A549 (cell line): ENCODE results near the gene FUT3. TPM values are rescaled to one million over a fixed set of nuclear protein-coding genes. Genes with fewer than 3 reads are reported as not detected.

Experiments used
- ATAC-seq, 2 experiments: fragments of 200-7000 bp in 1 of 2; fragments of >200 bp in 1 of 2; cut with Nextera tagmentation in 1 of 2; cut with Tn5 transposase in 1 of 2; 3 replicates each; pipeline versions ENCODE4 v1.8.0 to v1.9.1; 2018 to 2020; ENCODE audit warnings: mild to moderate bottlenecking in 1 of 2, moderate library complexity in 1 of 2
- CTCF ChIA-PET: fragments of 300-600 bp; sonication (Branson Sonifier 250); formaldehyde crosslinking; extraction: SDS; loops from one replicate; lab custom pipeline; 2021; ENCODE audit warnings: antibody characterized with exemption, inconsistent platforms; lab: Yijun Ruan, JAX
- POLR2A ChIA-PET: fragments of 350-600 bp; formaldehyde crosslinking; extraction: SDS; loops from one replicate; lab custom pipeline; 2021; ENCODE audit warnings: antibody characterized with exemption, inconsistent platforms; lab: Yijun Ruan, JAX
- DNase-seq, 2 experiments: peaks; one replicate each; pipeline versions ENCODE4 v3.0.0 to v3.0.0-alpha.2; 2011 to 2016; ENCODE audit warnings: low read depth in 1 of 2, low spot score in 1 of 2
- FAIRE-seq: peaks from 2 replicates; lab custom pipeline; 2011; peaks lifted over from hg19 to GRCh38; lab: Jason Lieb, UNC
- H3K27ac ChIP-seq, 2 experiments: fragments of >200 bp; sonication (Bioruptor Twin); formaldehyde crosslinking; 3 replicates each; pipeline ENCODE4 v1.5.1; 2016 to 2017
- H3K4me1 ChIP-seq: fragments of >200 bp; sonication (Bioruptor Twin); formaldehyde crosslinking; 3 replicates; pipeline ENCODE4 v1.6.1; 2016
- H3K4me2 ChIP-seq: fragments of >200 bp; sonication (Bioruptor Twin); formaldehyde crosslinking; 3 replicates; pipeline ENCODE4 v1.6.1; 2016
- H3K4me3 ChIP-seq: fragments of >200 bp; sonication (Bioruptor Twin); formaldehyde crosslinking; 3 replicates; pipeline ENCODE4 v1.5.1; 2016
- H3K9me3 ChIP-seq: fragments of >200 bp; sonication (Bioruptor Twin); formaldehyde crosslinking; 3 replicates; pipeline ENCODE4 v1.6.1; 2016
- ATOH8 ChIP-seq: fragments of 250-450 bp; sonication (Bioruptor Pico); IDR thresholded peaks from 2 replicates; pipeline ENCODE4 v1.5.0; 2020; ENCODE audit warnings: low read depth, mild to moderate bottlenecking, moderate library complexity
- BCL3 ChIP-seq: fragments of >200 bp; sonication (Bioruptor Twin); formaldehyde crosslinking; IDR thresholded peaks from 3 replicates; pipeline ENCODE4 v1.6.1; 2016
- CEBPB ChIP-seq, 2 experiments: fragments of >200 bp in 1 of 2; sonication (Bioruptor Twin) in 1 of 2; formaldehyde crosslinking in 1 of 2; IDR thresholded peaks; 2 replicates each; pipeline ENCODE4 v1.6.1; 2012 to 2016
- EHF ChIP-seq: fragments of 250-450 bp; sonication (Bioruptor Pico); IDR thresholded peaks from 2 replicates; pipeline ENCODE4 v1.5.0; 2020; ENCODE audit warnings: mild to moderate bottlenecking
- EHMT2 ChIP-seq: fragments of 200-600 bp; sonication (generic); IDR thresholded peaks from 2 replicates; pipeline ENCODE4 v1.6.1; 2016; ENCODE audit warnings: antibody characterized with exemption, low read depth, mild to moderate bottlenecking, moderate library complexity
- ESRRA ChIP-seq: fragments of 150-350 bp; IDR thresholded peaks from 2 replicates; pipeline ENCODE4 v1.6.1; 2014; ENCODE audit warnings: mild to moderate bottlenecking, low read length, borderline replicate concordance
- FOSL2 ChIP-seq, 2 experiments: fragments of 450-650 bp in 1 of 2; fragments of >200 bp in 1 of 2; sonication (Bioruptor Twin) in 1 of 2; formaldehyde crosslinking; IDR thresholded peaks; 2 replicates each; pipeline versions ENCODE4 v1.5.0 to v1.6.1; 2016 to 2020; ENCODE audit warnings: mild to moderate bottlenecking in 1 of 2, moderate library complexity in 1 of 2
- FOXS1 ChIP-seq: fragments of 250-450 bp; sonication (Bioruptor Pico); IDR thresholded peaks from 2 replicates; pipeline ENCODE4 v1.5.0; 2020; ENCODE audit warnings: mild to moderate bottlenecking, moderate library complexity
- HOXB13 ChIP-seq: fragments of 250-450 bp; sonication (Bioruptor Pico); IDR thresholded peaks from 2 replicates; pipeline ENCODE4 v1.5.0; 2020; ENCODE audit warnings: low read depth, mild to moderate bottlenecking, moderate library complexity
- JUN ChIP-seq, 2 experiments: fragments of >200 bp; sonication (Bioruptor Twin); formaldehyde crosslinking; IDR thresholded peaks; 2 replicates in 1 of 2; 3 replicates in 1 of 2; pipeline ENCODE4 v1.6.1; 2016 to 2017
- JUNB ChIP-seq: fragments of >200 bp; sonication (Bioruptor Twin); formaldehyde crosslinking; IDR thresholded peaks from 2 replicates; pipeline ENCODE4 v1.6.1; 2016
- KDM1A ChIP-seq: fragments of 200-600 bp; sonication (generic); IDR thresholded peaks from 2 replicates; pipeline ENCODE4 v1.6.1; 2016; ENCODE audit warnings: low read depth, mild to moderate bottlenecking
- KDM5A ChIP-seq: fragments of 200-600 bp; sonication (generic); IDR thresholded peaks from 2 replicates; pipeline ENCODE4 v1.6.1; 2016; ENCODE audit warnings: antibody characterized with exemption, mild to moderate bottlenecking
- MYC ChIP-seq: IDR thresholded peaks from 2 replicates; pipeline ENCODE4 v1.6.1; 2012; ENCODE audit warnings: mild to moderate bottlenecking, inconsistent platforms, low read length, improper control_type of control experiment, borderline replicate concordance
- NPAS2 ChIP-seq: fragments of 250-450 bp; sonication (Bioruptor Pico); IDR thresholded peaks from 2 replicates; pipeline ENCODE4 v1.8.0; 2022; ENCODE audit warnings: mild to moderate bottlenecking, moderate library complexity, borderline replicate concordance
- PHF8 ChIP-seq: fragments of 200-600 bp; sonication (generic); IDR thresholded peaks from 2 replicates; pipeline ENCODE4 v1.6.1; 2016; ENCODE audit warnings: low read depth, mild to moderate bottlenecking, antibody characterized with exemption, moderate library complexity, borderline replicate concordance
- RARB ChIP-seq: fragments of 250-450 bp; sonication (Bioruptor Pico); IDR thresholded peaks from 2 replicates; pipeline ENCODE4 v1.8.0; 2021; ENCODE audit warnings: mild to moderate bottlenecking, moderate library complexity
- RCOR1 ChIP-seq: fragments of 150-350 bp; IDR thresholded peaks from 2 replicates; pipeline ENCODE4 v1.6.1; 2014; ENCODE audit warnings: antibody characterized with exemption, low read length, low read depth
- RFX5 ChIP-seq: fragments of 450-650 bp; IDR thresholded peaks from 2 replicates; pipeline ENCODE4 v1.7.1; 2014; ENCODE audit warnings: antibody characterized with exemption, mild to moderate bottlenecking, moderate library complexity
- SMC3 ChIP-seq: fragments of >200 bp; sonication (Bioruptor Twin); formaldehyde crosslinking; IDR thresholded peaks from 3 replicates; pipeline ENCODE4 v1.6.1; 2018; ENCODE audit warnings: inconsistent platforms
- USF2 ChIP-seq: fragments of 450-650 bp; IDR thresholded peaks from 2 replicates; pipeline ENCODE4 v1.6.1; 2014; ENCODE audit warnings: antibody characterized with exemption
- ZNF302 ChIP-seq: fragments of 250-450 bp; sonication (Bioruptor Pico); IDR thresholded peaks from 2 replicates; pipeline ENCODE4 v1.9.0; 2021; ENCODE audit warnings: inconsistent platforms, mild to moderate bottlenecking, moderate library complexity
- ZSCAN20 ChIP-seq: fragments of 250-450 bp; sonication (Bioruptor Pico); IDR thresholded peaks from 2 replicates; pipeline ENCODE4 v1.8.0; 2022; ENCODE audit warnings: mild to moderate bottlenecking, moderate library complexity
- WGBS: methylation state at CpG from one replicate; pipeline ENCODE4 v1.1.6; 2017; ENCODE audit errors: missing lambda C conversion rate; 5-methylcytosine and 5-hydroxymethylcytosine counted together
- polyA plus RNA-seq, 4 experiments: library from polyadenylated mRNA; depleted of rRNA in 3 of 4; stranded (reverse); fragments of >200 nt; fragmentation: RNase III in 1 of 4; extraction: RNeasy Plus Mini Kit Qiagen cat#74134 plus additional on column Dnase treatment in 1 of 4; gene quantifications; 2 replicates in 3 of 4; 3 replicates in 1 of 4; pipeline ENCODE4 v1.2.3, GENCODE V29; 2011 to 2017
- TF ChIP-seq, protein P1 (sequence below): IDR thresholded peaks from 2 replicates; pipeline ENCODE4 v1.6.1; 2012

FUT3 gene
- polyA plus RNA-seq, 2 of the 4 experiments (the other 2 are of a cell fraction), result 0.09 TPM

DNA sequence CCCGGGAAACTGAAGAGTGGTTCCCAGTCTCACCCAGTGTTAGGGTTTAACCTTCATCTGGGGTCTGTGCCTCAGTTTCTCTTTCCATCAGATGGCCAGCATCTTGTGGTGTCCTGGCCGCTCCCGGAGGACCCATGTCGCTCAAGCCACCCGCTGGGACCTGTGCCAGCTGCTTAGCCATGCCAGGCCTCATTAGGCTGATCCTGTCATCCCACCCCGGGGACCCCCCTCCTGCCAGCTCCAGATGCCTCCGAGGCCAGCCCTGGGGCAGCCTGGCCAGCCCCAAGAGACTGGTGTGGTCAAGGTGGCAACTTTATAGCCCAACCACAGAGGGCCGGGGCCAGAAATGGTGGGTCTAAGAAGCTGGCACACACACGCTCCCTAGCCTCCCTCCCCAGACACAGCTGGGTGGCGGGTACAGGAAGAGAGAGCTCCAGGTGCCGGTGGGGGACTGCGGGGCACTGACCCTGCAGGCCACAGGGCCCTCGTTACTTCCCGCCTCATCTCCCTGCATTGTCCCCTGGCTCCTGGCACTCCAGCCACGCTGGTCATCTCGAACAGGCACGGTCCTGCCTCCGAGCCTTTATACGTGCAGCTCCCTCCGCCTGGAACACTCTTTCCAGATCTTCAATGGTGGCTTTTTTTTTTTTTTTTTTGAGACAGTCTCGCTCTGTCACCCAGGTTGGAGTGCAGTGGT lies 43.0 kb downstream of the FUT3 start:
- POLR2A ChIA-PET, result interaction anchor here (1.7 kb wide), 1 partner anchor 20 kb away, joined by 7 read pairs; no protein-coding TSS in a partner anchor
- no peak overlapping the region for H3K4me2 ChIP-seq
- ATAC-seq (no peak), DNase-seq (no peak), FAIRE-seq (no peak)
- H3K4me3 ChIP-seq, result no peak overlapping the region
- no peaks in the 10 kb centered on the region for H3K9me3 ChIP-seq
- 87% methylated on average over 16 of the region's 21 CpGs for WGBS
- no peak overlapping the region for H3K27ac ChIP-seq
- CTCF ChIA-PET, result interaction anchor here (0.6 to 3.5 kb wide), 4 partner anchors 12 to 83 kb away, joined by 3 to 25 read pairs (median 10); no protein-coding TSS in a partner anchor
- H3K4me1 ChIP-seq, result peaks cover 13% of the 10 kb centered on the region; the same call in 2 of the 3 replicates
- TF ChIP-seq ZNF302 (CRISPR knock-in tag) (no peak), RCOR1 (no peak), PHF8 (no peak), FOXS1 (no peak), EHMT2 (no peak), RARB (CRISPR knock-in tag) (no peak), KDM5A (no peak), FOSL2 (IDR thresholded peaks at IDR 0.05) (no peak), FOSL2 (CRISPR knock-in tag; IDR thresholded peaks at IDR 0.05) (no peak), JUN (IDR thresholded peaks at IDR 0.05) (no peak), SMC3 (no peak), ESRRA (no peak)

DNA sequence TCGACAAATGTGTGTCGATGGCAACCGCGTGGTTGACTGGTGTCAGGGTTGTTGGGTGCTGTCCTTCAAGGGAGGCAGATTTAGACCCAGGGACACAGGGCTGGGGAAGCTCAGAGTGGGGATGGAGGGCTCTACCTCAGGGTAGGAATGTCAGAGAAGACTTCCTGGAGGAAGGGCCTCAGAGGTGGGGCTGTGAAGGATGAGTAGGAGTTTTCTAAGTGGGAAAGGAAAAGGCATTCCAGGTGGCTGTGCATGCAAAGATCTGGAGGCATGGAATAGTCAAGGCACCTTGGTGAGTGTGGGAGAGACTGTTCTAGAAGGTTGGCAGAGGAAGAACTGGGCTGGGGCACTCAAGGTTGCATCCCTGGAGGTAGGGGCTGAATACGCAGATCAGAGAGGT lies 44.3 kb downstream of the FUT3 start:
- Histone ChIP-seq H3K27ac (no peak overlapping the region), H3K9me3 (no peaks in the 10 kb centered on the region), H3K4me3 (no peak overlapping the region), H3K4me2 (no peak overlapping the region), H3K4me1 (peaks cover 17% of the 10 kb centered on the region; the same call in 2 of the 3 replicates)
- ChIA-PET CTCF (interaction anchor here (0.7 to 3.5 kb wide), 9 partner anchors 9 to 216 kb away, joined by 3 to 25 read pairs (median 4); no protein-coding TSS in a partner anchor), POLR2A (interaction anchor here (0.9 kb wide), 1 partner anchor 21 kb away, joined by 7 read pairs; no protein-coding TSS in a partner anchor)
- WGBS, result 95% methylated on average over 5 of the region's 5 CpGs
- DNase-seq (no peak), FAIRE-seq (no peak), ATAC-seq (no peak)
- TF ChIP-seq RFX5, result no peak

DNA sequence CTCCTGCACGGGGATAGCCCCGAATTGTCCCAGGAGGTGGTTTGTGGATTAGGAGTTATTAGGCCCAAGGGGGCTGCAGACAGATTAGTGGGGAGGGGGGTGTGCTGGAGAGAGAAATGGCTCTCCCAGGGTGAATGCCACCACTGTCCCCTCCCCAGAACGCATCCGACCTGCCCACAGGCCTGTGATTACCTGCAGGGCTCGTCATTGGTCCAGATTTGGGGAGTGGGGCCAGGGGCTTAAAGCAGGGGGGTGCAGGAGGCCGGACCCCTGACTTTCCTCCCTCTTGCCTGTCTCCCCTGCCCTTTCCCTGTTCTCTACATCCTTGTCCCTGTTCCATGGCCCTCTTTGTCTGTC lies 45.1 kb downstream of the FUT3 start:
- FAIRE-seq (no peak), DNase-seq (no peak), ATAC-seq (no peak)
- Histone ChIP-seq H3K4me2 (no peak overlapping the region), H3K4me3 (no peak overlapping the region), H3K9me3 (no peaks in the 10 kb centered on the region), H3K27ac (no peak overlapping the region), H3K4me1 (peaks cover 17% of the 10 kb centered on the region; the same call in 2 of the 3 replicates)
- TF ChIP-seq USF2 (no peak), ESRRA (no peak), ZSCAN20 (CRISPR knock-in tag) (no peak), JUNB (no peak), MYC (no peak), CEBPB (IDR thresholded peaks at IDR 0.05) (no peak), NPAS2 (no peak), ATOH8 (CRISPR knock-in tag) (no peak), EHF (CRISPR knock-in tag) (no peak), EHMT2 (no peak), FOSL2 (IDR thresholded peaks at IDR 0.05) (no peak), FOSL2 (CRISPR knock-in tag; IDR thresholded peaks at IDR 0.05) (no peak), KDM1A (no peak), HOXB13 (CRISPR knock-in tag) (no peak), BCL3 (no peak)
- TF ChIP-seq, protein P1, sequence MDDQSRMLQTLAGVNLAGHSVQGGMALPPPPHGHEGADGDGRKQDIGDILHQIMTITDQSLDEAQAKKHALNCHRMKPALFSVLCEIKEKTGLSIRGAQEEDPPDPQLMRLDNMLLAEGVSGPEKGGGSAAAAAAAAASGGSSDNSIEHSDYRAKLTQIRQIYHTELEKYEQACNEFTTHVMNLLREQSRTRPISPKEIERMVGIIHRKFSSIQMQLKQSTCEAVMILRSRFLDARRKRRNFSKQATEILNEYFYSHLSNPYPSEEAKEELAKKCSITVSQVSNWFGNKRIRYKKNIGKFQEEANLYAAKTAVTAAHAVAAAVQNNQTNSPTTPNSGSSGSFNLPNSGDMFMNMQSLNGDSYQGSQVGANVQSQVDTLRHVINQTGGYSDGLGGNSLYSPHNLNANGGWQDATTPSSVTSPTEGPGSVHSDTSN, result no peak
- CTCF ChIA-PET, result interaction anchor here (0.7 to 3.5 kb wide), 10 partner anchors 8 to 216 kb away, joined by 3 to 25 read pairs (median 4); partner anchors contain the start of gene VMAC
- 37% methylated on average over 5 of the region's 6 CpGs for WGBS
- POLR2A ChIA-PET, result no interaction called here
